Heart left ventricle (tissue), 16 donors: ENCODE data around the gene SORCS1. TPM values are rescaled to one million over a fixed set of nuclear protein-coding genes. Genes with fewer than 3 reads are reported as not detected.

ENCODE experiments used
- ATAC-seq, 4 donors: fragments of 200-7000 bp; cut with Tn5 transposase; one replicate each; pipeline ENCODE4 v1.9.1; 2020 to 2022; ENCODE audit warnings: moderate library complexity in 4 of 4, mild to moderate bottlenecking in 3 of 4, moderate number of reproducible peaks in 1 of 4
- DNase-seq, 5 donors: peaks; one replicate each; pipeline ENCODE4 v3.0.0-alpha.2; 2020
- H3K27ac ChIP-seq, 12 donors: fragments of 200-600 bp; sonication (generic) in 4 of 12; one replicate each; pipeline versions ENCODE4 v1.5.0 to v1.8.0; 2016 to 2022; ENCODE audit warnings: mild to moderate bottlenecking in 2 of 12
- H3K27me3 ChIP-seq, 9 donors: fragments of 200-600 bp; sonication (generic) in 2 of 9; one replicate each; pipeline versions ENCODE4 v1.5.1 to v1.8.0; 2016 to 2022; ENCODE audit warnings: mild to moderate bottlenecking in 3 of 9
- H3K36me3 ChIP-seq, 9 donors: fragments of 200-600 bp; sonication (generic) in 2 of 9; one replicate each; pipeline versions ENCODE4 v1.5.0 to v1.8.0; 2018 to 2022; ENCODE audit warnings: mild to moderate bottlenecking in 2 of 9
- H3K4me1 ChIP-seq, 12 donors: fragments of 200-600 bp; sonication (generic) in 4 of 12; one replicate each; pipeline versions ENCODE4 v1.5.0 to v1.8.0; 2016 to 2022; ENCODE audit warnings: mild to moderate bottlenecking in 3 of 12
- H3K4me3 ChIP-seq, 12 donors: fragments of 200-600 bp; sonication (generic) in 4 of 12; one replicate each; pipeline versions ENCODE4 v1.5.0 to v1.8.0; 2017 to 2022; ENCODE audit warnings: mild to moderate bottlenecking in 9 of 12, moderate library complexity in 4 of 12
- H3K9me3 ChIP-seq, 12 donors: fragments of 200-600 bp; sonication (generic) in 4 of 12; one replicate each; pipeline versions ENCODE4 v1.5.0 to v1.8.0; 2016 to 2022; ENCODE audit warnings: mild to moderate bottlenecking in 1 of 12
- CTCF ChIP-seq, 12 donors: fragments of 200-600 bp; sonication (generic) in 4 of 12; IDR thresholded peaks; one replicate each; pipeline versions ENCODE4 v1.5.0 to v1.8.0; 2018 to 2022; ENCODE audit warnings: antibody characterized with exemption in 12 of 12, mild to moderate bottlenecking in 5 of 12
- POLR2A ChIP-seq, 2 donors: fragments of 450-650 bp; IDR thresholded peaks; one replicate each; pipeline ENCODE4 v1.6.1; 2017; ENCODE audit warnings: antibody characterized with exemption in 2 of 2, mild to moderate bottlenecking in 2 of 2, moderate library complexity in 2 of 2
- WGBS, 4 donors: extraction: QIAGEN DNeasy Blood & Tissue Kit in 2 of 4; methylation state at CpG; one replicate each; pipeline versions ENCODE4 v1.1.5 to v1.1.7; 2013 to 2018; 5-methylcytosine and 5-hydroxymethylcytosine counted together
- intact Hi-C, 10 donors: fragments of 100-400 bp; cut with DNase I; formaldehyde crosslinking; loops; one replicate each; pipeline versions ENCODE4 v1.11.1 to v1.14.2; 2022
- polyA plus RNA-seq, 2 donors: library from polyadenylated mRNA; stranded (reverse); fragments of 200-250 nt; gene quantifications; one replicate each; pipeline ENCODE4 v1.2.3, GENCODE V29; 2013
- total RNA-seq, 9 donors: library from RNA; depleted of rRNA in 2 of 9; stranded (reverse); fragments of >200 nt in 2 of 9; fragmentation: NEBNext Ultra II Directional in 3 of 9; extraction: Animal tissue kit (Norgen Biotek cat#: 25700) in 3 of 9; gene quantifications; one replicate each; pipeline versions ENCODE4 v1.1.0 to v1.2.4, GENCODE V29; 2016 to 2023
- donor health status: ischemic (EF 13 %, LVEDD 7.1; RV severe dilation, severe dysfunction).
- donor health status: healthy with polysubstance abuse.
- donor health status: DM: no; HTN: yes; CAD: no.
- donor health status: DM: no; HTN: no; CAD: no.
- donor health status: ischemic (EF 25% LVEDD 6.9; RV normal size, moderate dysfunction).
- donor health status: ischemic (EF 25% LVEDD 5.7; RV mildly dilated, moderate dysfunction).
- donor health status: healthy.
- donor health status: DM: yes; HTN: yes; CAD: no.
- donor health status: ischemic (EF 35%, LVEDD 5.7; RV mildly dilated, moderate dysfunction).
- donor health status: nonischemic (EF 11% LVEDD 7.7; RV severe dilation, severe dysfunction).
- donor health status: DM: yes; HTN: yes; CAD: no.
- donor health status: PGD.
- donor health status: ischemic (EF 29% LVEDD 5.4; RV normal size, mild dysfunction).
- donor health status: nonischemic (EF 23%, LVEDD 6.1; RV moderate dilation, normal function).

Gene SORCS1
- total and polyA plus RNA-seq, 11 donors = 0.23 to 5.7 (median 1.1) TPM

- Histone ChIP-seq H3K27me3 (no peaks in the 10 kb centered on the region), H3K4me3 (no peak overlapping the region), H3K27ac (no peak overlapping the region), H3K9me3 (no peaks in the 10 kb centered on the region), H3K36me3 (no peaks in the 10 kb centered on the region), H3K4me1 (no peaks in the 10 kb centered on the region)
- DNase-seq = no peak
- intact Hi-C loops = no loop called here
- TF ChIP-seq POLR2A (IDR thresholded peaks at IDR 0.05) (no peak), CTCF (IDR thresholded peaks at IDR 0.05) (no peak)
- 54 to 71% (median 59%) methylated on average over 2 of the region's 2 CpGs for WGBS, 4 donors
- ATAC-seq = no peak
These were observed 443.8 kb downstream of the SORCS1 start for GRCh38 chr10:106720683-106721082.

DNA sequence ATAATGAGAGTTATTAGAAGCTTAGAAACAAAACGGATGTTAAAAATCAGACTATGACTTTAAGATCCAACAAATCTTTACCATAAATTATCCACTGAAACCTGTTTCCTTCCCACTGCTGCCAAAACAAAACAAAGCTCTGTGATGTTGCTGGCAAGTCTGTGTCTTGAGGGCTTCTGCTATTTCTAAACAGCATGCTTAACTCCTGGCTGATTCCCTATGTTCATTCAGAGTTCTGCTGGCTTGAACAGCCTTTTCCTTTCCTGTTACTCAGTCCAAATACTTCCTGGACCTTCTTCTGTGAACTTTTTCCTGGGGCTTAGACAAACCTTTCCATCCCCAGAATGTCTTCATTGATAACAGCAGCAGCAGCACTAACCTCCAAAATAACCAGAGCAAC is 448.1 kb downstream of the SORCS1 start:
- Histone ChIP-seq H3K27me3 (peaks cover 0 to 1% (median 0%) of the 10 kb centered on the region in 9 donors), H3K4me3 (no peak overlapping the region), H3K9me3 (no peaks in the 10 kb centered on the region), H3K36me3 (no peaks in the 10 kb centered on the region), H3K27ac (no peak overlapping the region), H3K4me1 (no peaks in the 10 kb centered on the region)
- TF ChIP-seq POLR2A (IDR thresholded peaks at IDR 0.05) (no peak), CTCF (IDR thresholded peaks at IDR 0.05) (no peak)
- ATAC-seq = no peak
- no peak for DNase-seq
- WGBS, 4 donors = 51 to 79% (median 63%) methylated on average over 1 of the region's 1 CpG
- intact Hi-C loops = no loop called here

- intact Hi-C loops = no loop called here
- WGBS, 4 donors = 75 to 81% (median 78%) methylated on average over 6 of the region's 6 CpGs
- no peak for DNase-seq
- TF ChIP-seq CTCF (IDR thresholded peaks at IDR 0.05) (no peak), POLR2A (IDR thresholded peaks at IDR 0.05) (no peak)
- peaks cover 0 to 14% (median 0%) of the 10 kb centered on the region in 9 donors for H3K27me3 ChIP-seq
- H3K27ac ChIP-seq = no peak overlapping the region
- no peak for ATAC-seq
- H3K36me3 ChIP-seq = no peaks in the 10 kb centered on the region
- H3K4me3 ChIP-seq = no peak overlapping the region
- no peaks in the 10 kb centered on the region for H3K4me1 ChIP-seq
- no peaks in the 10 kb centered on the region for H3K9me3 ChIP-seq
These were observed 449.6 kb downstream of the SORCS1 start for GRCh38 chr10:106714734-106715555.

DNA sequence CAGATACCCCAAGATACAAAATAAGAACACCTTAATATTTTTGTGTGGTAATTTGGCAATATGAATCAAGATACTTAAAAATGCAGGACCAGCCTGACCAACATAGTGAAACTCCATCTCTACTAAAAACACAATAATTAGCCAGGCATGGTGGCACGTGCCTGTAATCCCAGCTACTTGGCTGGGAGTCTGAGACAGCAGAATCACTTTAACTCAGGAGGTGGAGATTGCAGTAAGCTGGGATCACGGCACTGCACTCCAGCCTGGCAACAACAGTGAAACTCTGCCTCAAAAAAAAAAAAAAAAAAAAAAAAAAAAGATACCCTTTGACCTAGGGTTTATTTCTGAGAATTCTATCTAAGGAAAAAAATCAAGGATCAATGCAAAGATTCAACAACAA is 450.7 kb downstream of the SORCS1 start:
- H3K4me3 ChIP-seq = no peak overlapping the region
- H3K36me3 ChIP-seq = no peaks in the 10 kb centered on the region
- H3K9me3 ChIP-seq = no peaks in the 10 kb centered on the region
- no peaks in the 10 kb centered on the region for H3K4me1 ChIP-seq
- DNase-seq (no peak), ATAC-seq (no peak)
- no peak overlapping the region for H3K27ac ChIP-seq
- 48 to 72% (median 53%) methylated on average over 2 of the region's 2 CpGs for WGBS, 4 donors
- peaks cover 0 to 15% (median 0%) of the 10 kb centered on the region in 9 donors for H3K27me3 ChIP-seq
- intact Hi-C loops = no loop called here
- no peak for TF ChIP-seq CTCF (IDR thresholded peaks at IDR 0.05)
- TF ChIP-seq POLR2A (IDR thresholded peaks at IDR 0.05) = no peak
